Thoracic aorta (tissue), 2 donors: ENCODE data around the gene LRP8. TPM values are rescaled to one million over a fixed set of nuclear protein-coding genes. Genes with fewer than 3 reads are reported as not detected.
A peak's percentile ranks its signal among the peaks of the same experiment; 100 is the strongest.

Source experiments
- ATAC-seq: fragments of 150-250 bp; one replicate; pipeline ENCODE4 v1.8.0; 2017; ENCODE audit warnings: low read depth; ENCODE audit not compliant: insufficient number of reproducible peaks, low FRiP score
- DNase-seq: peaks from one replicate; pipeline ENCODE4 v3.0.0-alpha.2; 2020; ENCODE audit warnings: low spot score
- H3K27ac ChIP-seq, 2 donors: fragments of 200-600 bp; sonication (generic); 1 replicate in 1 of 2; 2 replicates in 1 of 2; pipeline ENCODE4 v1.5.1; 2016; ENCODE audit warnings: mild to moderate bottlenecking in 2 of 2, moderate library complexity in 2 of 2
- H3K27me3 ChIP-seq: fragments of 200-600 bp; sonication (generic); replicated peaks from 2 replicates; pipeline ENCODE4 v1.6.0; 2016; ENCODE audit warnings: mild to moderate bottlenecking; ENCODE audit not compliant: insufficient read depth
- H3K36me3 ChIP-seq: fragments of 200-600 bp; sonication (generic); one replicate; pipeline ENCODE4 v1.5.1; 2016
- H3K4me1 ChIP-seq, 2 donors: fragments of 200-600 bp; sonication (generic); 1 replicate in 1 of 2; 2 replicates in 1 of 2; pipeline versions ENCODE4 v1.5.1 to v1.6.0; 2016; ENCODE audit warnings: low read depth in 2 of 2, mild to moderate bottlenecking in 1 of 2; ENCODE audit not compliant: control insufficient read depth in 1 of 2
- H3K4me3 ChIP-seq: fragments of 200-600 bp; sonication (generic); 2 replicates; pipeline ENCODE4 v1.5.1; 2016; ENCODE audit warnings: mild to moderate bottlenecking
- H3K9me3 ChIP-seq: fragments of 200-600 bp; sonication (generic); 2 replicates; pipeline ENCODE4 v1.5.1; 2016
- CTCF ChIP-seq: fragments of 200-600 bp; sonication (generic); IDR thresholded peaks from one replicate; pipeline ENCODE4 v1.5.1; 2019; ENCODE audit warnings: antibody characterized with exemption
- total RNA-seq, 2 donors: library from RNA; depleted of rRNA; stranded (reverse); fragments of >200 nt; gene quantifications; one replicate each; pipeline versions ENCODE4 v1.1.0 to v1.2.3, GENCODE V29; 2016

The LRP8 gene
- total RNA-seq, 2 donors from 2014 or later: 14.1 to 24.1 TPM

- DNase-seq (no peak), ATAC-seq (no peak)
- no peaks in the 10 kb centered on the region for H3K4me1 ChIP-seq
- H3K36me3 ChIP-seq: peaks cover 2% of the 10 kb centered on the region
- TF ChIP-seq CTCF: no peak
- H3K27ac ChIP-seq: no peak overlapping the region
- H3K9me3 ChIP-seq: no peaks in the 10 kb centered on the region
- no peak overlapping the region for H3K4me3 ChIP-seq
- H3K27me3 ChIP-seq: no peaks in the 10 kb centered on the region
These were observed 47.4 kb downstream of the LRP8 start for GRCh38 chr1:53280496-53280895.

GRCh38 chr1:53279296-53280200 lies 48.3 kb downstream of the LRP8 start:
- ATAC-seq (no peak), DNase-seq (no peak)
- Histone ChIP-seq H3K27me3 (no peaks in the 10 kb centered on the region), H3K9me3 (no peaks in the 10 kb centered on the region), H3K36me3 (peaks cover 4% of the 10 kb centered on the region), H3K4me3 (no peak overlapping the region), H3K27ac (no peak overlapping the region), H3K4me1 (no peaks in the 10 kb centered on the region)
- TF ChIP-seq CTCF: no peak

GRCh38 chr1:53278298-53278725 lies 49.6 kb downstream of the LRP8 start:
- peak; percentile 92 for TF ChIP-seq CTCF
- peaks cover 4% of the 10 kb centered on the region for H3K36me3 ChIP-seq
- no peaks in the 10 kb centered on the region for H3K9me3 ChIP-seq
- ATAC-seq (no peak), DNase-seq (no peak)
- H3K4me3 ChIP-seq: no peak overlapping the region
- no peak overlapping the region for H3K27ac ChIP-seq
- H3K4me1 ChIP-seq: no peaks in the 10 kb centered on the region
- no peaks in the 10 kb centered on the region for H3K27me3 ChIP-seq

- TF ChIP-seq CTCF: no peak
- Histone ChIP-seq H3K27me3 (no peaks in the 10 kb centered on the region), H3K9me3 (no peaks in the 10 kb centered on the region), H3K4me3 (no peak overlapping the region), H3K36me3 (peaks cover 4% of the 10 kb centered on the region), H3K27ac (no peak overlapping the region), H3K4me1 (no peaks in the 10 kb centered on the region)
- DNase-seq (no peak), ATAC-seq (no peak)
These were observed 50.5 kb downstream of the LRP8 start for GRCh38 chr1:53277326-53277725.

- H3K9me3 ChIP-seq: no peaks in the 10 kb centered on the region
These were observed 51.0 kb downstream of the LRP8 start for GRCh38 chr1:53276902-53277281.

More at GRCh38 chr1:53276902-53277281, 51.0 kb downstream of the LRP8 start:
- peaks cover 4% of the 10 kb centered on the region for H3K36me3 ChIP-seq
- no peak for TF ChIP-seq CTCF
- no peak overlapping the region for H3K4me3 ChIP-seq
- H3K27ac ChIP-seq: no peak overlapping the region
- H3K27me3 ChIP-seq: no peaks in the 10 kb centered on the region
- DNase-seq: no peak
- no peak for ATAC-seq
- no peaks in the 10 kb centered on the region for H3K4me1 ChIP-seq
